ENCODE measurements around the gene RBP3. TPM values are rescaled to one million over a fixed set of nuclear protein-coding genes. Genes with fewer than 3 reads are reported as not detected.

RBP3 gene
- total and polyA plus RNA-seq, 2 donors from 2014 or later = not detected

DNA sequence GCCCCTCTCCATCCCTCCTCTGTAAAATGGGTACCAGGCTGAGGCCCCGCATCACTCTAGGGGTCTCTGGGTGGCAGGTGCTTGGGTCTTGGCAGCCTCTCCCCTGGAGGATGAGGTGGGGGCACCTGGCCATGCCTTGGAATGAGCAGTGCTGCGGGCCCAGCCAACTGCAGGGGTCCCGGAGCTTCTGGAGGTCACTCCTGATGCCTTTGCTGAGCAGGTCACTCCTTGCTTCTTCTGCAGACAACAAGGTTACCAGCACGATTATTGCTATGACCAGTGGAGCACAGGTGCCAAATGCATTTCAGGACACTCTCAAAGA lies 58.3 kb downstream of the RBP3 start:
- Histone ChIP-seq H3K4me3 (ENCODE audit: low read length in 3 of 3) (no peak overlapping the region), H3K27ac (ENCODE audit: low read depth in 2 of 2, low read length in 2 of 2) (no peak overlapping the region), H3K4me1 (ENCODE audit: control insufficient read depth in 2 of 3, insufficient read depth in 2 of 3, low read depth in 1 of 3, low read length in 3 of 3) (peaks cover 7 to 23% (median 7%) of the 10 kb centered on the region in 3 donors), H3K27me3 (ENCODE audit: control insufficient read depth, insufficient read depth, low read length) (no peaks in the 10 kb centered on the region), H3K9me3 (ENCODE audit: control insufficient read depth in 2 of 3, insufficient read depth in 1 of 3, low read length in 3 of 3) (peaks cover 0 to 2% (median 0%) of the 10 kb centered on the region in 3 donors), H3K9ac (ENCODE audit: low read length in 3 of 3) (no peak overlapping the region), H3K36me3 (ENCODE audit: control insufficient read depth in 2 of 3, insufficient read depth in 3 of 3, low read length in 3 of 3) (no peaks in the 10 kb centered on the region)
- DNase-seq = no peak
- TF ChIP-seq, protein P1, sequence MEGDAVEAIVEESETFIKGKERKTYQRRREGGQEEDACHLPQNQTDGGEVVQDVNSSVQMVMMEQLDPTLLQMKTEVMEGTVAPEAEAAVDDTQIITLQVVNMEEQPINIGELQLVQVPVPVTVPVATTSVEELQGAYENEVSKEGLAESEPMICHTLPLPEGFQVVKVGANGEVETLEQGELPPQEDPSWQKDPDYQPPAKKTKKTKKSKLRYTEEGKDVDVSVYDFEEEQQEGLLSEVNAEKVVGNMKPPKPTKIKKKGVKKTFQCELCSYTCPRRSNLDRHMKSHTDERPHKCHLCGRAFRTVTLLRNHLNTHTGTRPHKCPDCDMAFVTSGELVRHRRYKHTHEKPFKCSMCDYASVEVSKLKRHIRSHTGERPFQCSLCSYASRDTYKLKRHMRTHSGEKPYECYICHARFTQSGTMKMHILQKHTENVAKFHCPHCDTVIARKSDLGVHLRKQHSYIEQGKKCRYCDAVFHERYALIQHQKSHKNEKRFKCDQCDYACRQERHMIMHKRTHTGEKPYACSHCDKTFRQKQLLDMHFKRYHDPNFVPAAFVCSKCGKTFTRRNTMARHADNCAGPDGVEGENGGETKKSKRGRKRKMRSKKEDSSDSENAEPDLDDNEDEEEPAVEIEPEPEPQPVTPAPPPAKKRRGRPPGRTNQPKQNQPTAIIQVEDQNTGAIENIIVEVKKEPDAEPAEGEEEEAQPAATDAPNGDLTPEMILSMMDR (IDR thresholded peaks at IDR 0.05; ENCODE audit: borderline replicate concordance, extremely low read depth, insufficient read depth) = no peak
- intact Hi-C loops (cut with DNase I) = no loop called here
- no peak for FAIRE-seq

DNA sequence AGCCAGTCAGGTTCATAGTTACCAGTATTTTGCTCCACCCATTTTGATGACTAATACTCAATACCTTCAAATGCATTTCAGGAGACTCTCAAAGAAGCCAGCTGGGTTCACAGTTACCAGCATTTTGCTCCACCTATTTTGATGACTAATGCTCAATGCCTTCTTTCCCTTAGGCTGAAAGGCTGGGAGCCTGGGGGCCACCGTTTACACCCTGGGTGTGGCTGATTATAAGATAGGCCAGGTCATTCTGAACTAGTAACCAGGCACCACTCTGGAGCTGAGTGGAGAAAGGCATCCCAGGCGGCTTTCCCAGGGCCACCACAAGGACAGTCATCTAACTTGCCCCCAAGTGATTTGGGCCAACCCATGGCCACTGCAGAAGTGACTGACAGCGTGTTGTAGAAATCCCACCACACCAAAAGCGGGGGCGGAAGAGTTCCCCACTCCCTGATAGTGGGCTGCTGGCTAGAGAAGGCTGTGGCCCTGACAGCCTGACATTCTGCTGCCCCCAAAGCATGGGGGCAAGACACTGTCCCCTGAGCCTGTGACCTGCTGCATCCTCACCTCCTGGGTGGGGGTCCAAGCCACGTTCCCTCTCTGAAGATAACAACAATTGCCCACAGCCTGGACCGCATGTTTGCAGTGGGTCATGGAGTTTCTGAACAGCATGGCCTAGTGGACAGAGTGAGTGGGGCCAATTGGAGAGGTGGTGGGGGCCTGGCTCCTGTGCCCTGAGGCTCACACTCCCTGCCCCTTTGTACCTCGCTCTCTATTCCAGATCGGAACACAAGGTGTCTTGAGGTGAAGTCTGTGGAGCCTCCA lies 58.9 kb downstream of the RBP3 start:
- Histone ChIP-seq H3K36me3 (ENCODE audit: control insufficient read depth in 2 of 3, insufficient read depth in 3 of 3, low read length in 3 of 3) (no peaks in the 10 kb centered on the region), H3K9ac (ENCODE audit: low read length in 3 of 3) (no peak overlapping the region), H3K9me3 (ENCODE audit: control insufficient read depth in 2 of 3, insufficient read depth in 1 of 3, low read length in 3 of 3) (peaks cover 0 to 2% (median 0%) of the 10 kb centered on the region in 3 donors), H3K4me1 (ENCODE audit: control insufficient read depth in 2 of 3, insufficient read depth in 2 of 3, low read depth in 1 of 3, low read length in 3 of 3) (peaks cover 7 to 20% (median 7%) of the 10 kb centered on the region in 3 donors), H3K4me3 (ENCODE audit: low read length in 3 of 3) (no peak overlapping the region), H3K27me3 (ENCODE audit: control insufficient read depth, insufficient read depth, low read length) (no peaks in the 10 kb centered on the region), H3K27ac (ENCODE audit: low read depth in 2 of 2, low read length in 2 of 2) (no peak overlapping the region)
- TF ChIP-seq, protein P1 (IDR thresholded peaks at IDR 0.05; ENCODE audit: borderline replicate concordance, extremely low read depth, insufficient read depth) = no peak
- intact Hi-C loops (cut with DNase I) = no loop called here
- peak in 1 of 5 donors; percentile 64 for DNase-seq
- FAIRE-seq = no peak

Other genes with a start within 250 kb of the RBP3 start
- gene GDF10, start 48.2 kb upstream of the RBP3 start, total RNA-seq = 1.1 TPM
- not detected for gene GDF10, start 48.2 kb upstream of the RBP3 start, polyA plus RNA-seq (ENCODE audit: insufficient read depth, low read depth, low replicate concordance)
- gene GDF2, start 25.9 kb upstream of the RBP3 start, total RNA-seq = not detected
- not detected for gene GDF2, start 25.9 kb upstream of the RBP3 start, polyA plus RNA-seq (ENCODE audit: insufficient read depth, low read depth, low replicate concordance)
- 0.09 TPM for gene ZNF488, start 35.9 kb downstream of the RBP3 start, total RNA-seq
- 4.0 TPM for gene ZNF488, start 35.9 kb downstream of the RBP3 start, polyA plus RNA-seq (ENCODE audit: insufficient read depth, low read depth, low replicate concordance)
- 0.16 TPM for gene ANXA8, start 135.8 kb downstream of the RBP3 start, total RNA-seq
- not detected for gene ANXA8, start 135.8 kb downstream of the RBP3 start, polyA plus RNA-seq (ENCODE audit: insufficient read depth, low read depth, low replicate concordance)
- gene FAM25G, start 143.3 kb downstream of the RBP3 start, total RNA-seq = not detected
- not detected for gene FAM25G, start 143.3 kb downstream of the RBP3 start, polyA plus RNA-seq (ENCODE audit: insufficient read depth, low read depth, low replicate concordance)
- 10.3 TPM for gene AGAP9, start 175.3 kb downstream of the RBP3 start, total RNA-seq
- gene AGAP9, start 175.3 kb downstream of the RBP3 start, polyA plus RNA-seq (ENCODE audit: insufficient read depth, low read depth, low replicate concordance) = 9.1 TPM

Measured in kidney (tissue), 14 donors.